B cell (primary cell): ENCODE data around the gene GMPR.

Experiments
- EZH2 ChIP-seq: IDR thresholded peaks from 2 replicates; pipeline ENCODE4 v1.6.1; 2012; ENCODE audit warnings: borderline replicate concordance, low read depth, mild to moderate bottlenecking, moderate library complexity, low read length; ENCODE audit not compliant: insufficient read depth, poor library complexity, severe bottlenecking
- TF ChIP-seq, protein P1 (sequence below): fragments of 200-600 bp; IDR thresholded peaks from one replicate; pipeline ENCODE4 v1.8.0; 2022; ENCODE audit warnings: antibody characterized with exemption, mild to moderate bottlenecking

- TF ChIP-seq, protein P1, sequence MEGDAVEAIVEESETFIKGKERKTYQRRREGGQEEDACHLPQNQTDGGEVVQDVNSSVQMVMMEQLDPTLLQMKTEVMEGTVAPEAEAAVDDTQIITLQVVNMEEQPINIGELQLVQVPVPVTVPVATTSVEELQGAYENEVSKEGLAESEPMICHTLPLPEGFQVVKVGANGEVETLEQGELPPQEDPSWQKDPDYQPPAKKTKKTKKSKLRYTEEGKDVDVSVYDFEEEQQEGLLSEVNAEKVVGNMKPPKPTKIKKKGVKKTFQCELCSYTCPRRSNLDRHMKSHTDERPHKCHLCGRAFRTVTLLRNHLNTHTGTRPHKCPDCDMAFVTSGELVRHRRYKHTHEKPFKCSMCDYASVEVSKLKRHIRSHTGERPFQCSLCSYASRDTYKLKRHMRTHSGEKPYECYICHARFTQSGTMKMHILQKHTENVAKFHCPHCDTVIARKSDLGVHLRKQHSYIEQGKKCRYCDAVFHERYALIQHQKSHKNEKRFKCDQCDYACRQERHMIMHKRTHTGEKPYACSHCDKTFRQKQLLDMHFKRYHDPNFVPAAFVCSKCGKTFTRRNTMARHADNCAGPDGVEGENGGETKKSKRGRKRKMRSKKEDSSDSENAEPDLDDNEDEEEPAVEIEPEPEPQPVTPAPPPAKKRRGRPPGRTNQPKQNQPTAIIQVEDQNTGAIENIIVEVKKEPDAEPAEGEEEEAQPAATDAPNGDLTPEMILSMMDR, result no peak
- TF ChIP-seq EZH2, result no peak
Measured at GRCh38 chr6:16201706-16202105, 36.7 kb upstream of the GMPR start.
